Measurements from ENCODE around the gene STRADB. TPM values are rescaled to one million over a fixed set of nuclear protein-coding genes. Genes with fewer than 3 reads are reported as not detected.

STRADB gene
- total RNA-seq, 4 donors from 2014 or later, result 90.6 to 187 (median 129) TPM

DNA sequence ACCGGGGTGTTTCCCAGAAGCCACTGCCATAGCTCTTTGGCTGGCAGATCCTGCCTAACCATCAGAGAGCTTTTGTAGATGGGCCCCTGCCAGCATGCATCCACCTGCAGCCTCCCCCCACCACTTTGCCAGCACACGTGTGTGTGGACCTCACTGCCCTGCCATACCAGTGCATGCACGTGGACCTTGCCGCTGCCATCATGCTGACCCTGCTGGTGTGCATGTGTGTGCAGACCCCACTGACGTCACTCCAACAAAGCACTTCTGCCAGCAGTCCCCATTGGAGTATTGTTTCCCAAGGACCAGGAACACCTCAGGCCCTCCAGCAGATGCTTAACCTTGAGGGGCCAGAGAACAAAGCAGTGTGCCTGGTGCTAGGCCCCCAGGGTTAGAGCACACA, 71.4 kb downstream of the STRADB start:
- DNase-seq (no peak), ATAC-seq (no peak)
- Histone ChIP-seq H3K27ac (no peak overlapping the region), H3K36me3 (no peaks in the 10 kb centered on the region), H3K4me1 (no peaks in the 10 kb centered on the region), H3K9me3 (no peaks in the 10 kb centered on the region), H3K4me3 (no peak overlapping the region), H3K27me3 (no peaks in the 10 kb centered on the region)
- in situ Hi-C loops (cut with MboI; ENCODE audit: low sequenced_read_pairs in 4 of 4) (no loop called here), intact Hi-C loops (cut with DNase I; ENCODE audit: low total_unique reads) (no loop called here)
- TF ChIP-seq POLR2A (IDR thresholded peaks at IDR 0.05), result no peak
- TF ChIP-seq, protein P1, sequence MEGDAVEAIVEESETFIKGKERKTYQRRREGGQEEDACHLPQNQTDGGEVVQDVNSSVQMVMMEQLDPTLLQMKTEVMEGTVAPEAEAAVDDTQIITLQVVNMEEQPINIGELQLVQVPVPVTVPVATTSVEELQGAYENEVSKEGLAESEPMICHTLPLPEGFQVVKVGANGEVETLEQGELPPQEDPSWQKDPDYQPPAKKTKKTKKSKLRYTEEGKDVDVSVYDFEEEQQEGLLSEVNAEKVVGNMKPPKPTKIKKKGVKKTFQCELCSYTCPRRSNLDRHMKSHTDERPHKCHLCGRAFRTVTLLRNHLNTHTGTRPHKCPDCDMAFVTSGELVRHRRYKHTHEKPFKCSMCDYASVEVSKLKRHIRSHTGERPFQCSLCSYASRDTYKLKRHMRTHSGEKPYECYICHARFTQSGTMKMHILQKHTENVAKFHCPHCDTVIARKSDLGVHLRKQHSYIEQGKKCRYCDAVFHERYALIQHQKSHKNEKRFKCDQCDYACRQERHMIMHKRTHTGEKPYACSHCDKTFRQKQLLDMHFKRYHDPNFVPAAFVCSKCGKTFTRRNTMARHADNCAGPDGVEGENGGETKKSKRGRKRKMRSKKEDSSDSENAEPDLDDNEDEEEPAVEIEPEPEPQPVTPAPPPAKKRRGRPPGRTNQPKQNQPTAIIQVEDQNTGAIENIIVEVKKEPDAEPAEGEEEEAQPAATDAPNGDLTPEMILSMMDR (IDR thresholded peaks at IDR 0.05 in 4 of 5, conservative IDR thresholded peaks at IDR 0.05 in 1 of 5), result no peak

DNA sequence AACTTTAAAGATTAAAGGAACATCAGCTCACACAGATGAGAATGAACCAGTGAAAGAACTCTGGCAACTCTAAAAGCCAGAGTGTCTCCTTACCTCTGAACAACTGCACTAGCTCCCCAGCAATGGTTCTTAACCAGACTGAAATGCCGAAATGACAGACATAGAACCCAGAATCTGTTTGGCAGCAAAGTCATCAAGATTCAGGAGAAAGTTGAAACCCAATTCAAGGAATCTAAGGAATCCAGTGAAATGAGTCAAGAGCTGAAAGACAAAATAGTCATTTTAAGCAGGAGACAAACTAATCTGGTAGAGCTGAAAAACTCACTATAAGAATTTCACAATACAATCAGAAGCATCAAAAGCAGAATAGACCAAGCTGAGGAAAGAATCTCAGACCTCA, 72.0 kb downstream of the STRADB start:
- H3K9me3 ChIP-seq, result no peaks in the 10 kb centered on the region
- intact Hi-C loops (cut with DNase I; ENCODE audit: low total_unique reads) (no loop called here), in situ Hi-C loops (cut with MboI; ENCODE audit: low sequenced_read_pairs in 4 of 4) (no loop called here)

More for the DNA sequence above, 72.0 kb downstream of the STRADB start:
- no peak for DNase-seq
- Histone ChIP-seq H3K4me3 (no peak overlapping the region), H3K4me1 (no peaks in the 10 kb centered on the region), H3K27me3 (no peaks in the 10 kb centered on the region), H3K27ac (no peak overlapping the region), H3K36me3 (no peaks in the 10 kb centered on the region)
- ATAC-seq, result no peak
- TF ChIP-seq, protein P1 (IDR thresholded peaks at IDR 0.05 in 4 of 5, conservative IDR thresholded peaks at IDR 0.05 in 1 of 5), result no peak
- no peak for TF ChIP-seq POLR2A (IDR thresholded peaks at IDR 0.05)

Other genes starting within 250 kb of the STRADB start
- gene CASP8, start 191.2 kb upstream of the STRADB start, total RNA-seq, result 1 to 10 TPM; 2.3 to 3.5 (median 2.9) TPM
- 1 to 10 TPM in 3 of 4 donors, under 1 TPM in 1; 0.72 to 1.7 (median 1.4) TPM for gene FLACC1, start 94.4 kb upstream of the STRADB start, total RNA-seq
- gene TRAK2, start 282 bp upstream of the STRADB start, total RNA-seq, result 10 to 100 TPM; 16.1 to 46.7 (median 26.5) TPM
- gene TMEM237, start 191.8 kb downstream of the STRADB start, total RNA-seq, result 10 to 100 TPM; 12.4 to 19.0 (median 14.5) TPM
- under 1 TPM in 1 of 4 donors, not detected in 3; 0.33 TPM for gene MPP4, start 246.9 kb downstream of the STRADB start, total RNA-seq

All from gastrocnemius medialis (tissue), 4 donors.